A549 (cell line): ENCODE results near the gene HOXD10. TPM values are rescaled to one million over a fixed set of nuclear protein-coding genes. Genes with fewer than 3 reads are reported as not detected.
A peak's percentile ranks its signal among the peaks of the same experiment; 100 is the strongest.

Experiments used
- ATAC-seq, 2 experiments: fragments of 200-7000 bp in 1 of 2; fragments of >200 bp in 1 of 2; cut with Nextera tagmentation in 1 of 2; cut with Tn5 transposase in 1 of 2; 3 replicates each; pipeline versions ENCODE4 v1.8.0 to v1.9.1; 2018 to 2020; ENCODE audit warnings: mild to moderate bottlenecking in 1 of 2, moderate library complexity in 1 of 2
- CTCF ChIA-PET: fragments of 300-600 bp; sonication (Branson Sonifier 250); formaldehyde crosslinking; extraction: SDS; loops from one replicate; lab custom pipeline; 2021; ENCODE audit warnings: antibody characterized with exemption, inconsistent platforms; lab: Yijun Ruan, JAX
- POLR2A ChIA-PET: fragments of 350-600 bp; formaldehyde crosslinking; extraction: SDS; loops from one replicate; lab custom pipeline; 2021; ENCODE audit warnings: antibody characterized with exemption, inconsistent platforms; lab: Yijun Ruan, JAX
- DNase-seq, 2 experiments: peaks; one replicate each; pipeline versions ENCODE4 v3.0.0 to v3.0.0-alpha.2; 2011 to 2016; ENCODE audit warnings: low read depth in 1 of 2, low spot score in 1 of 2
- FAIRE-seq: peaks from 2 replicates; lab custom pipeline; 2011; peaks lifted over from hg19 to GRCh38; lab: Jason Lieb, UNC
- H3K27ac ChIP-seq, 2 experiments: fragments of >200 bp; sonication (Bioruptor Twin); formaldehyde crosslinking; 3 replicates each; pipeline ENCODE4 v1.5.1; 2016 to 2017
- H3K4me1 ChIP-seq: fragments of >200 bp; sonication (Bioruptor Twin); formaldehyde crosslinking; 3 replicates; pipeline ENCODE4 v1.6.1; 2016
- H3K4me2 ChIP-seq: fragments of >200 bp; sonication (Bioruptor Twin); formaldehyde crosslinking; 3 replicates; pipeline ENCODE4 v1.6.1; 2016
- H3K4me3 ChIP-seq: fragments of >200 bp; sonication (Bioruptor Twin); formaldehyde crosslinking; 3 replicates; pipeline ENCODE4 v1.5.1; 2016
- H3K9me3 ChIP-seq: fragments of >200 bp; sonication (Bioruptor Twin); formaldehyde crosslinking; 3 replicates; pipeline ENCODE4 v1.6.1; 2016
- ATOH8 ChIP-seq: fragments of 250-450 bp; sonication (Bioruptor Pico); IDR thresholded peaks from 2 replicates; pipeline ENCODE4 v1.5.0; 2020; ENCODE audit warnings: low read depth, mild to moderate bottlenecking, moderate library complexity
- BHLHE40 ChIP-seq: IDR thresholded peaks from 2 replicates; pipeline ENCODE4 v1.6.1; 2012; ENCODE audit warnings: low read depth, low read length, inconsistent platforms
- CBX8 ChIP-seq: fragments of 200-600 bp; sonication (generic); IDR thresholded peaks from 2 replicates; pipeline ENCODE4 v1.6.1; 2016
- CHD2 ChIP-seq: fragments of 150-350 bp; IDR thresholded peaks from 2 replicates; pipeline ENCODE4 v1.6.1; 2014; ENCODE audit warnings: low read length; ENCODE audit not compliant: partially characterized antibody
- CTCF ChIP-seq: fragments of >200 bp; sonication (Bioruptor Twin); formaldehyde crosslinking; IDR thresholded peaks from 3 replicates; pipeline ENCODE4 v1.5.1; 2016
- EP300 ChIP-seq, 2 experiments: fragments of >200 bp; sonication (Bioruptor Twin); formaldehyde crosslinking; IDR thresholded peaks; 2 replicates in 1 of 2; 3 replicates in 1 of 2; pipeline ENCODE4 v1.6.1; 2016 to 2017
- GATA3 ChIP-seq: IDR thresholded peaks from 2 replicates; pipeline ENCODE4 v1.6.1; 2012; ENCODE audit warnings: borderline replicate concordance
- HES2 ChIP-seq: fragments of >200 bp; sonication (Bioruptor Twin); formaldehyde crosslinking; IDR thresholded peaks from 2 replicates; pipeline ENCODE4 v1.6.1; 2016
- HEYL ChIP-seq: fragments of 250-450 bp; sonication (Bioruptor Pico); IDR thresholded peaks from 2 replicates; pipeline ENCODE4 v1.8.0; 2021; ENCODE audit warnings: mild to moderate bottlenecking, moderate library complexity
- HMGXB4 ChIP-seq: fragments of 250-450 bp; sonication (Bioruptor Pico); IDR thresholded peaks from 2 replicates; pipeline ENCODE4 v1.5.0; 2021; ENCODE audit warnings: mild to moderate bottlenecking, moderate library complexity, borderline replicate concordance
- HOXB5 ChIP-seq: fragments of 250-450 bp; sonication (Bioruptor Pico); IDR thresholded peaks from 2 replicates; pipeline ENCODE4 v1.5.0; 2020; ENCODE audit warnings: mild to moderate bottlenecking, moderate library complexity
- JUN ChIP-seq, 2 experiments: fragments of >200 bp; sonication (Bioruptor Twin); formaldehyde crosslinking; IDR thresholded peaks; 2 replicates in 1 of 2; 3 replicates in 1 of 2; pipeline ENCODE4 v1.6.1; 2016 to 2017
- MAFK ChIP-seq: fragments of 450-650 bp; IDR thresholded peaks from 2 replicates; pipeline ENCODE4 v1.6.1; 2014; ENCODE audit not compliant: partially characterized antibody
- PHF8 ChIP-seq: fragments of 200-600 bp; sonication (generic); IDR thresholded peaks from 2 replicates; pipeline ENCODE4 v1.6.1; 2016; ENCODE audit warnings: low read depth, mild to moderate bottlenecking, antibody characterized with exemption, moderate library complexity, borderline replicate concordance
- POLR2A ChIP-seq: IDR thresholded peaks from 2 replicates; pipeline ENCODE4 v1.6.1; 2012; ENCODE audit warnings: mild to moderate bottlenecking, low read length
- RAD21 ChIP-seq, 2 experiments: fragments of >200 bp in 1 of 2; sonication (Bioruptor Twin) in 1 of 2; formaldehyde crosslinking in 1 of 2; IDR thresholded peaks in 1 of 2; conservative IDR thresholded peaks in 1 of 2; 2 replicates in 1 of 2; 3 replicates in 1 of 2; pipeline ENCODE4 v1.6.1; 2012 to 2018; ENCODE audit warnings: inconsistent platforms in 1 of 2
- RCOR1 ChIP-seq: fragments of 150-350 bp; IDR thresholded peaks from 2 replicates; pipeline ENCODE4 v1.6.1; 2014; ENCODE audit warnings: antibody characterized with exemption, low read length, low read depth
- RFX5 ChIP-seq: fragments of 450-650 bp; IDR thresholded peaks from 2 replicates; pipeline ENCODE4 v1.7.1; 2014; ENCODE audit warnings: antibody characterized with exemption, mild to moderate bottlenecking, moderate library complexity
- RNF2 ChIP-seq: fragments of 200-600 bp; sonication (generic); IDR thresholded peaks from 2 replicates; pipeline ENCODE4 v1.6.1; 2016; ENCODE audit warnings: low read depth, mild to moderate bottlenecking, antibody characterized with exemption, moderate library complexity, borderline replicate concordance
- TP53 ChIP-seq: fragments of 250-450 bp; sonication (Bioruptor Pico); IDR thresholded peaks from 2 replicates; pipeline ENCODE4 v1.5.0; 2021; ENCODE audit warnings: mild to moderate bottlenecking, moderate library complexity
- USF2 ChIP-seq: fragments of 450-650 bp; IDR thresholded peaks from 2 replicates; pipeline ENCODE4 v1.6.1; 2014; ENCODE audit warnings: antibody characterized with exemption
- WGBS: methylation state at CpG from one replicate; pipeline ENCODE4 v1.1.6; 2017; ENCODE audit errors: missing lambda C conversion rate; 5-methylcytosine and 5-hydroxymethylcytosine counted together
- polyA plus RNA-seq, 4 experiments: library from polyadenylated mRNA; depleted of rRNA in 3 of 4; stranded (reverse); fragments of >200 nt; fragmentation: RNase III in 1 of 4; extraction: RNeasy Plus Mini Kit Qiagen cat#74134 plus additional on column Dnase treatment in 1 of 4; gene quantifications; 2 replicates in 3 of 4; 3 replicates in 1 of 4; pipeline ENCODE4 v1.2.3, GENCODE V29; 2011 to 2017

The HOXD10 gene
- polyA plus RNA-seq, 2 of the 4 experiments (the other 2 are of a cell fraction) = 4.3 to 4.8 TPM

GRCh38 chr2:176072951-176073904 is 43.4 kb upstream of the HOXD10 start:
- ChIA-PET POLR2A (no interaction called here), CTCF (interaction anchor here (0.6 to 1.3 kb wide), 3 partner anchors 61 to 706 kb away, joined by 3 to 4 read pairs (median 3); no protein-coding TSS in a partner anchor)
- Histone ChIP-seq H3K27ac (no peak overlapping the region), H3K9me3 (no peaks in the 10 kb centered on the region)
- TF ChIP-seq USF2 = no peak
- TF ChIP-seq PHF8 = no peak
- TF ChIP-seq EP300 (IDR thresholded peaks at IDR 0.05) = no peak
- no peak for TF ChIP-seq RFX5
- TF ChIP-seq TP53 (CRISPR knock-in tag) = no peak
- no peak for TF ChIP-seq CBX8
- TF ChIP-seq HOXB5 (CRISPR knock-in tag) = no peak
- TF ChIP-seq BHLHE40 = no peak
- no peak for TF ChIP-seq JUN (IDR thresholded peaks at IDR 0.05)
- TF ChIP-seq HMGXB4 (CRISPR knock-in tag) = no peak
- TF ChIP-seq, all 56 proteins: peak for 0
- Histone ChIP-seq H3K4me1 (no peaks in the 10 kb centered on the region), H3K4me2 (no peak overlapping the region), H3K4me3 (no peak overlapping the region)
- no peak for FAIRE-seq
- WGBS = 44% methylated on average over 29 of the region's 29 CpGs
- DNase-seq = no peak
- ATAC-seq = peak in 1 of 2 experiments; percentile 38; a peak in 3 of 6 replicates

GRCh38 chr2:176074919-176075425 is 41.6 kb upstream of the HOXD10 start:
- WGBS = 72% methylated on average over 7 of the region's 7 CpGs
- Histone ChIP-seq H3K27ac (no peak overlapping the region), H3K4me3 (no peak overlapping the region), H3K4me2 (no peak overlapping the region), H3K4me1 (peaks cover 9% of the 10 kb centered on the region; the same call in 2 of the 3 replicates), H3K9me3 (no peaks in the 10 kb centered on the region)
- no peak for ATAC-seq
- POLR2A ChIA-PET = no interaction called here
- FAIRE-seq = no peak
- no peak for DNase-seq
- CTCF ChIA-PET = interaction anchor here (0.6 to 2.5 kb wide), 5 partner anchors 10 to 1385 kb away, joined by 3 to 9 read pairs (median 4); no protein-coding TSS in a partner anchor
- TF ChIP-seq CTCF (no peak), CHD2 (no peak), HEYL (CRISPR knock-in tag) (no peak), USF2 (no peak), TP53 (CRISPR knock-in tag) (no peak), ATOH8 (CRISPR knock-in tag) (no peak), RAD21 (conservative IDR thresholded peaks at IDR 0.05 in 1 of 2, IDR thresholded peaks at IDR 0.05 in 1 of 2) (no peak), GATA3 (no peak), RNF2 (no peak), POLR2A (no peak), RCOR1 (no peak), HES2 (no peak), MAFK (no peak)
